ENCODE results near the gene PON1. TPM values are rescaled to one million over a fixed set of nuclear protein-coding genes. Genes with fewer than 3 reads are reported as not detected.

The PON1 gene
- under 0.01 TPM in 1 of 2 replicates, not detected in the other for total RNA-seq

DNA sequence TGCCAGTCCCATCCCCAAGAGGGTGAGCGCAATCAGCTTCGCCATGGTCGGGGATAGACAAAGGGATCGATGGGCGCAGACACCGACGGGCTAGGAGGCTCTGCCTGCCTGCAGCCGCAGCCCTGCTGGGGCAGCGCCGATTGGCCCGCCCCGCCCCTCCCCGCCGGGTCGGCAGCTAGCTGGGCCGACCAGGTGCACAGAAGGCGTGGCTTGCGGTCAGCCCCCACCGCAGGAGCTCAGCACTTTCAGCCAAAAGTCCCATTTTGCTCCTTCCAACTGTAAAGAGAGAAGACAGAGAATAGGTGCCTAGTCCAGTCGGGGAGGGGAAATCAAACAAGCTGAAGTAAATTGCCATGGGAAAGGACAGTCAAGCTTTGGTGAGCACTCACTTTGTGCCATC, at the start of gene PON1:
Gene PON1 (minus strand): TSS at position 102 of the 400 bp plus-strand sequence. CDS start 57 bp downstream, at position 45.

Other genes with a start within 250 kb of the PON1 start
- 0.31 and 0.65 TPM in 2 replicates for gene PON3, start 71.8 kb upstream of the PON1 start, total RNA-seq
- 105 and 192 TPM in 2 replicates for gene PON2, start 110.5 kb upstream of the PON1 start, total RNA-seq
- not detected in 2 replicates for gene ASB4, start 161.4 kb upstream of the PON1 start, total RNA-seq

Measured in bladder microvascular endothelial cell (primary cell).